ENCODE measurements around the gene DCHS2.

The DCHS2 gene

GRCh38 chr4:154511981-154512380 lies 20.4 kb upstream of the DCHS2 start:
- Histone ChIP-seq H4K20me1 (ENCODE audit: insufficient read depth, low read length) (no peaks in the 10 kb centered on the region), H3K4me1 (ENCODE audit: insufficient read depth, low read length) (no peaks in the 10 kb centered on the region), H3K36me3 (ENCODE audit: insufficient read depth, low read length) (no peaks in the 10 kb centered on the region), H3K4me2 (ENCODE audit: insufficient read depth, low read length) (no peak overlapping the region), H3K4me3 (ENCODE audit: low read depth in 1 of 2, low read length in 2 of 2) (no peak overlapping the region), H2AFZ (ENCODE audit: low read depth, low read length) (no peak overlapping the region), H3K79me2 (ENCODE audit: insufficient read depth, low read length) (no peaks in the 10 kb centered on the region), H3K9me3 (ENCODE audit: insufficient read depth, low read length, severe bottlenecking) (no peaks in the 10 kb centered on the region), H3K27ac (ENCODE audit: low read length) (no peak overlapping the region), H3K27me3 (ENCODE audit: insufficient read depth, low read length, poor library complexity) (no peaks in the 10 kb centered on the region), H3K9ac (ENCODE audit: low read depth, low read length) (no peak overlapping the region)
- DNase-seq (no peak), ATAC-seq (ENCODE audit: insufficient read depth, low read depth) (no peak)
- no peak for TF ChIP-seq EZH2 (IDR thresholded peaks at IDR 0.05; ENCODE audit: borderline replicate concordance, low read depth, low read length, severe bottlenecking)

GRCh38 chr4:154511548-154511947 lies 19.9 kb upstream of the DCHS2 start:
- Histone ChIP-seq H3K4me1 (ENCODE audit: insufficient read depth, low read length) (no peaks in the 10 kb centered on the region), H3K4me2 (ENCODE audit: insufficient read depth, low read length) (no peak overlapping the region), H3K9ac (ENCODE audit: low read depth, low read length) (no peak overlapping the region), H3K4me3 (ENCODE audit: low read depth in 1 of 2, low read length in 2 of 2) (no peak overlapping the region), H2AFZ (ENCODE audit: low read depth, low read length) (no peak overlapping the region), H3K27me3 (ENCODE audit: insufficient read depth, low read length, poor library complexity) (no peaks in the 10 kb centered on the region), H3K9me3 (ENCODE audit: insufficient read depth, low read length, severe bottlenecking) (no peaks in the 10 kb centered on the region), H3K79me2 (ENCODE audit: insufficient read depth, low read length) (no peaks in the 10 kb centered on the region), H4K20me1 (ENCODE audit: insufficient read depth, low read length) (no peaks in the 10 kb centered on the region), H3K27ac (ENCODE audit: low read length) (no peak overlapping the region), H3K36me3 (ENCODE audit: insufficient read depth, low read length) (no peaks in the 10 kb centered on the region)
- DNase-seq (no peak), ATAC-seq (ENCODE audit: insufficient read depth, low read depth) (no peak)
- TF ChIP-seq CTCF (IDR thresholded peaks at IDR 0.05; ENCODE audit: borderline replicate concordance, extremely low read depth, low read length, poor library complexity, severe bottlenecking) (no peak), EZH2 (IDR thresholded peaks at IDR 0.05; ENCODE audit: borderline replicate concordance, low read depth, low read length, severe bottlenecking) (no peak)

GRCh38 chr4:154507156-154507555 lies 15.6 kb upstream of the DCHS2 start:
- no peak overlapping the region for H3K4me2 ChIP-seq (ENCODE audit: insufficient read depth, low read length)
- H3K9ac ChIP-seq (ENCODE audit: low read depth, low read length), result no peak overlapping the region
- H3K9me3 ChIP-seq (ENCODE audit: insufficient read depth, low read length, severe bottlenecking), result no peaks in the 10 kb centered on the region
- ATAC-seq (ENCODE audit: insufficient read depth, low read depth) (no peak), DNase-seq (no peak)
- H3K79me2 ChIP-seq (ENCODE audit: insufficient read depth, low read length), result no peaks in the 10 kb centered on the region
- H3K27ac ChIP-seq (ENCODE audit: low read length), result no peak overlapping the region
- no peaks in the 10 kb centered on the region for H3K4me1 ChIP-seq (ENCODE audit: insufficient read depth, low read length)
- no peak overlapping the region for H2AFZ ChIP-seq (ENCODE audit: low read depth, low read length)
- no peaks in the 10 kb centered on the region for H4K20me1 ChIP-seq (ENCODE audit: insufficient read depth, low read length)
- no peaks in the 10 kb centered on the region for H3K27me3 ChIP-seq (ENCODE audit: insufficient read depth, low read length, poor library complexity)
- TF ChIP-seq EZH2 (IDR thresholded peaks at IDR 0.05; ENCODE audit: borderline replicate concordance, low read depth, low read length, severe bottlenecking) (no peak), CTCF (IDR thresholded peaks at IDR 0.05; ENCODE audit: borderline replicate concordance, extremely low read depth, low read length, poor library complexity, severe bottlenecking) (no peak)
- H3K4me3 ChIP-seq (ENCODE audit: low read depth in 1 of 2, low read length in 2 of 2), result no peak overlapping the region
- no peaks in the 10 kb centered on the region for H3K36me3 ChIP-seq (ENCODE audit: insufficient read depth, low read length)

- Histone ChIP-seq H3K9me3 (ENCODE audit: insufficient read depth, low read length, severe bottlenecking) (no peaks in the 10 kb centered on the region), H3K79me2 (ENCODE audit: insufficient read depth, low read length) (no peaks in the 10 kb centered on the region), H3K27me3 (ENCODE audit: insufficient read depth, low read length, poor library complexity) (no peaks in the 10 kb centered on the region), H3K4me3 (ENCODE audit: low read depth in 1 of 2, low read length in 2 of 2) (no peak overlapping the region), H3K36me3 (ENCODE audit: insufficient read depth, low read length) (no peaks in the 10 kb centered on the region), H3K4me1 (ENCODE audit: insufficient read depth, low read length) (no peaks in the 10 kb centered on the region), H3K27ac (ENCODE audit: low read length) (no peak overlapping the region), H3K9ac (ENCODE audit: low read depth, low read length) (no peak overlapping the region), H2AFZ (ENCODE audit: low read depth, low read length) (no peak overlapping the region), H4K20me1 (ENCODE audit: insufficient read depth, low read length) (no peaks in the 10 kb centered on the region), H3K4me2 (ENCODE audit: insufficient read depth, low read length) (no peak overlapping the region)
- DNase-seq (no peak), ATAC-seq (ENCODE audit: insufficient read depth, low read depth) (0 out of 3 replicates have a peak, but pooled peaks have one; percentile 42)
- TF ChIP-seq CTCF (IDR thresholded peaks at IDR 0.05; ENCODE audit: borderline replicate concordance, extremely low read depth, low read length, poor library complexity, severe bottlenecking) (peak; percentile 69), EZH2 (IDR thresholded peaks at IDR 0.05; ENCODE audit: borderline replicate concordance, low read depth, low read length, severe bottlenecking) (no peak)
Measured at GRCh38 chr4:154506253-154506652, 14.7 kb upstream of the DCHS2 start.
